Peyer's patch (tissue), 4 donors: ENCODE results near the gene PNLIP. TPM values are rescaled to one million over a fixed set of nuclear protein-coding genes. Genes with fewer than 3 reads are reported as not detected.

Experiments used
- DNase-seq, 3 donors: peaks; one replicate each; pipeline ENCODE4 v3.0.0-alpha.2; 2017 to 2019
- H3K27ac ChIP-seq, 4 donors: fragments of 200-600 bp; sonication (generic); one replicate each; pipeline ENCODE4 v1.5.1; 2016 to 2019
- H3K27me3 ChIP-seq, 2 donors: fragments of 200-600 bp; sonication (generic); one replicate each; pipeline ENCODE4 v1.5.1; 2019
- H3K36me3 ChIP-seq, 3 donors: fragments of 200-600 bp; sonication (generic); one replicate each; pipeline ENCODE4 v1.5.1; 2016 to 2019
- H3K4me1 ChIP-seq, 4 donors: fragments of 200-600 bp; sonication (generic); one replicate each; pipeline ENCODE4 v1.5.1; 2016 to 2019
- H3K4me3 ChIP-seq, 4 donors: fragments of 200-600 bp; sonication (generic); 1 replicate in 3 of 4; 2 replicates in 1 of 4; pipeline ENCODE4 v1.5.1; 2016 to 2019; ENCODE audit warnings: mild to moderate bottlenecking in 1 of 4
- H3K9me3 ChIP-seq, 4 donors: fragments of 200-600 bp; sonication (generic); one replicate each; pipeline ENCODE4 v1.5.1; 2016 to 2019; ENCODE audit warnings: mild to moderate bottlenecking in 1 of 4
- CTCF ChIP-seq, 6 experiments: fragments of 450-650 bp in 4 of 6; fragments of 200-600 bp in 2 of 6; sonication (generic) in 1 of 6; IDR thresholded peaks; one replicate each; pipeline ENCODE4 v1.5.1; 2017 to 2019; ENCODE audit warnings: antibody characterized with exemption in 6 of 6, mild to moderate bottlenecking in 3 of 6, moderate library complexity in 1 of 6
- POLR2A ChIP-seq, 2 donors: fragments of 450-650 bp; IDR thresholded peaks; one replicate each; pipeline ENCODE4 v1.5.1; 2017; ENCODE audit warnings: antibody characterized with exemption in 2 of 2, mild to moderate bottlenecking in 2 of 2, moderate library complexity in 2 of 2
- total RNA-seq, 4 donors: library from RNA; depleted of rRNA; stranded (reverse); fragments of >200 nt; gene quantifications; one replicate each; pipeline ENCODE4 v1.1.0, GENCODE V29; 2016

PNLIP gene
- total RNA-seq, 4 donors from 2014 or later: not detected

DNA sequence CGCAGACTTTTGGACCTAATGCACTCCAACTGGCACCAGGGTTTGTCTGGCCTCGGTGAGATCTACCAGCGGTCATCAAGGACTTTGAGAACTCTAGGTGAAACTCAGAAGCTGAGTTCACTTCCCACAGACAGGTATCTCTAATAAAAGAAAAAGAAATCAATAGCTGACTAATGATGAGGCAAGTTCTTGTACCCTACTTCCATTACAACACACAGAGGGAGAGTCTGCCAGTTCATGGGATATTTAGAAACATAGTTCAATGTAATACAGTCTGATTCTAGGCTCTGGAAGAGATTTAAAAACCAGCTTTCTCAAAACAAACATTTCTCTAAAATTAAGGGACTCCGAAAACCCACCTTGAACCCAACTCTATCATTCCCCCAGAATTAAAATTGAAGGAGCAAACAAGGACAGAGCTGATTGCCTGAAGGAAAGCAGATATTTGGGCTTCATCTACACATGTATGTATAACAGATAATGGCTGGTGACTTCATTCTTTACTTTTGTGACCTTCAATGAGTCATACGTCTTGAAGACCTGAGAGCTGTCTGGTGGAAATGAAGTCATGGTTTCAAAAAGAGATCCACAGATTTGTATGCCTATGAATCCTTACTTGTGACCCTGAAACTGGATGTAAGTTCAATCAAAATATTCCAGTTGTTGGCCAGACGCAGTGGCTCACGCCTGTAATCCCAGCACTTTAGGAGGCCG is 42.3 kb downstream of the PNLIP start:
- H3K27ac ChIP-seq: no peak overlapping the region
- no peak overlapping the region for H3K4me3 ChIP-seq
- no peaks in the 10 kb centered on the region for H3K27me3 ChIP-seq
- H3K4me1 ChIP-seq: peaks cover 0 to 15% (median 0%) of the 10 kb centered on the region in 4 donors
- H3K9me3 ChIP-seq: no peaks in the 10 kb centered on the region
- TF ChIP-seq CTCF (IDR thresholded peaks at IDR 0.05): no peak
- TF ChIP-seq POLR2A (IDR thresholded peaks at IDR 0.05): no peak
- no peaks in the 10 kb centered on the region for H3K36me3 ChIP-seq
- no peak for DNase-seq

- DNase-seq: no peak
- Histone ChIP-seq H3K4me3 (no peak overlapping the region), H3K27ac (no peak overlapping the region), H3K9me3 (no peaks in the 10 kb centered on the region), H3K36me3 (no peaks in the 10 kb centered on the region), H3K27me3 (no peaks in the 10 kb centered on the region), H3K4me1 (peaks cover 0 to 15% (median 0%) of the 10 kb centered on the region in 4 donors)
- no peak for TF ChIP-seq CTCF (IDR thresholded peaks at IDR 0.05)
These were observed 43.3 kb downstream of the PNLIP start for GRCh38 chr10:116588995-116589394.

- Histone ChIP-seq H3K9me3 (no peaks in the 10 kb centered on the region), H3K4me3 (no peak overlapping the region), H3K27me3 (no peaks in the 10 kb centered on the region), H3K27ac (no peak overlapping the region), H3K4me1 (peaks cover 0 to 15% (median 0%) of the 10 kb centered on the region in 4 donors), H3K36me3 (no peaks in the 10 kb centered on the region)
- TF ChIP-seq CTCF (IDR thresholded peaks at IDR 0.05) (no peak), POLR2A (IDR thresholded peaks at IDR 0.05) (no peak)
- no peak for DNase-seq
These were observed 44.2 kb downstream of the PNLIP start for GRCh38 chr10:116589926-116590325.

GRCh38 chr10:116590590-116591444 is 45.1 kb downstream of the PNLIP start, which contains the start of gene PNLIPRP1:
Gene PNLIPRP1 (plus strand): TSS chr10:116590959. CDS start chr10:116591130, 171 bp downstream.
- H3K9me3 ChIP-seq: no peaks in the 10 kb centered on the region
- no peak within 1 kb of the TSS for H3K27ac ChIP-seq
- peaks cover 0 to 15% (median 0%) of the 10 kb centered on the region in 4 donors for H3K4me1 ChIP-seq
- H3K27me3 ChIP-seq: no peaks in the 10 kb centered on the region
- H3K4me3 ChIP-seq: no peak within 1 kb of the TSS
- H3K36me3 ChIP-seq: no peaks in the 10 kb centered on the region
- DNase-seq: no peak
- TF ChIP-seq CTCF (IDR thresholded peaks at IDR 0.05) (no peak), POLR2A (IDR thresholded peaks at IDR 0.05) (no peak)

GRCh38 chr10:116593139-116593740 is 47.5 kb downstream of the PNLIP start:
- no peaks in the 10 kb centered on the region for H3K9me3 ChIP-seq
- DNase-seq: no peak
- H3K27ac ChIP-seq: no peak overlapping the region
- H3K4me1 ChIP-seq: peaks cover 0 to 15% (median 0%) of the 10 kb centered on the region in 4 donors
- no peak overlapping the region for H3K4me3 ChIP-seq
- no peaks in the 10 kb centered on the region for H3K27me3 ChIP-seq
- no peak for TF ChIP-seq POLR2A (IDR thresholded peaks at IDR 0.05)
- TF ChIP-seq CTCF (IDR thresholded peaks at IDR 0.05): no peak
- H3K36me3 ChIP-seq: no peaks in the 10 kb centered on the region
